Neural cell (in vitro differentiated cells): Measurements from ENCODE around the gene DHRS3. TPM values are rescaled to one million over a fixed set of nuclear protein-coding genes. Genes with fewer than 3 reads are reported as not detected.

Experiments
- H2AFZ ChIP-seq: fragments of 200-600, 300-800 bp; sonication (generic), shearing (Covaris generic); 2 replicates; pipeline ENCODE4 v1.6.0; 2014; ENCODE audit warnings: low read depth, mild to moderate bottlenecking, antibody characterized with exemption, low read length, moderate library complexity
- H3F3A ChIP-seq: fragments of 200-600 bp; shearing (Covaris generic); 2 replicates; pipeline ENCODE4 v1.6.1; 2016; ENCODE audit warnings: mild to moderate bottlenecking, moderate library complexity, mixed read lengths, antibody characterized with exemption, low read length; ENCODE audit not compliant: insufficient read depth, poor library complexity, severe bottlenecking
- H3K27ac ChIP-seq: fragments of 200-600, 300-800 bp; sonication (generic), shearing (Covaris generic); 2 replicates; pipeline ENCODE4 v1.5.1; 2014; ENCODE audit warnings: mild to moderate bottlenecking, low read length, moderate library complexity
- H3K27me3 ChIP-seq: fragments of 300-800, 200-600 bp; sonication (generic), shearing (Covaris generic); 2 replicates; pipeline ENCODE4 v1.6.0; 2014; ENCODE audit warnings: mild to moderate bottlenecking, low read depth, low read length, moderate library complexity; ENCODE audit not compliant: insufficient read depth
- H3K36me3 ChIP-seq: fragments of 300-800, 200-600 bp; sonication (generic), shearing (Covaris generic); 2 replicates; pipeline ENCODE4 v1.5.1; 2014; ENCODE audit warnings: mild to moderate bottlenecking, antibody characterized with exemption, low read length, moderate library complexity; ENCODE audit not compliant: insufficient read depth
- H3K4me2 ChIP-seq: fragments of 300-800, 200-600 bp; sonication (generic), shearing (Covaris generic); 2 replicates; pipeline ENCODE4 v1.6.0; 2014; ENCODE audit warnings: mild to moderate bottlenecking, low read length
- H3K4me3 ChIP-seq: fragments of 300-800, 200-600 bp; sonication (generic), shearing (Covaris generic); 2 replicates; pipeline ENCODE4 v1.5.1; 2014; ENCODE audit warnings: mild to moderate bottlenecking, low read length, moderate library complexity
- H3K79me2 ChIP-seq: fragments of 200-600 bp; shearing (Covaris generic); replicated peaks from 2 replicates; pipeline ENCODE4 v1.6.0; 2014; ENCODE audit warnings: mild to moderate bottlenecking, low read length, moderate library complexity; ENCODE audit not compliant: insufficient read depth
- H3K9ac ChIP-seq: fragments of 300-800, 200-600 bp; sonication (generic), shearing (Covaris generic); 2 replicates; pipeline ENCODE4 v1.6.1; 2016; ENCODE audit warnings: mild to moderate bottlenecking, low read length, mixed read lengths
- H3K9me2 ChIP-seq: fragments of 200-600 bp; shearing (Covaris generic); 2 replicates; pipeline ENCODE4 v1.6.1; 2016; ENCODE audit warnings: mild to moderate bottlenecking, low read length, mixed read lengths; ENCODE audit not compliant: insufficient read depth
- H3K9me3 ChIP-seq: fragments of 200-600, 300-800 bp; sonication (generic), shearing (Covaris generic); 2 replicates; pipeline ENCODE4 v1.6.1; 2016; ENCODE audit warnings: mild to moderate bottlenecking, mixed run types, low read length, moderate library complexity, mixed read lengths
- H4K20me1 ChIP-seq: fragments of 200-600 bp; shearing (Covaris generic); 2 replicates; pipeline ENCODE4 v1.6.1; 2016; ENCODE audit warnings: mild to moderate bottlenecking, mixed run types; ENCODE audit not compliant: insufficient read depth
- EP300 ChIP-seq: fragments of 450-650 bp; conservative IDR thresholded peaks from 2 replicates; pipeline ENCODE4 v1.6.1; 2014; ENCODE audit warnings: antibody characterized with exemption, mild to moderate bottlenecking, moderate library complexity; ENCODE audit not compliant: poor library complexity, severe bottlenecking
- EZH2 ChIP-seq: fragments of 200-600, 300-800 bp; shearing (Covaris generic), sonication (generic); IDR thresholded peaks from 2 replicates; pipeline ENCODE4 v1.6.1; 2014; ENCODE audit warnings: antibody characterized with exemption, low read length, borderline replicate concordance, mild to moderate bottlenecking; ENCODE audit not compliant: insufficient read depth, poor library complexity, severe bottlenecking
- MXI1 ChIP-seq: fragments of 450-650 bp; conservative IDR thresholded peaks from 2 replicates; pipeline ENCODE4 v1.6.1; 2014; ENCODE audit warnings: antibody characterized with exemption, mild to moderate bottlenecking; ENCODE audit not compliant: poor library complexity, severe bottlenecking
- POLR2AphosphoS5 ChIP-seq: IDR thresholded peaks from 2 replicates; pipeline ENCODE4 v1.6.1; 2012
- RAD21 ChIP-seq: fragments of 450-650 bp; conservative IDR thresholded peaks from 2 replicates; pipeline ENCODE4 v1.6.1; 2014; ENCODE audit warnings: antibody characterized with exemption, mild to moderate bottlenecking, moderate library complexity
- SMC3 ChIP-seq: fragments of 450-650 bp; conservative IDR thresholded peaks from 2 replicates; pipeline ENCODE4 v1.6.1; 2014; ENCODE audit warnings: antibody characterized with exemption, mild to moderate bottlenecking, moderate library complexity; ENCODE audit not compliant: poor library complexity
- TAF1 ChIP-seq: IDR thresholded peaks from 2 replicates; pipeline ENCODE4 v1.6.1; 2012; ENCODE audit warnings: low read depth
- polyA plus RNA-seq: library from polyadenylated mRNA; depleted of rRNA; stranded (reverse); fragments of >200 nt; gene quantifications from 2 replicates; pipeline ENCODE4 v1.2.3, GENCODE V29; 2014
- TF ChIP-seq, protein P1 (sequence below): fragments of 450-650 bp; IDR thresholded peaks from 2 replicates; pipeline ENCODE4 v1.5.1; 2014; ENCODE audit warnings: antibody characterized with exemption, mild to moderate bottlenecking, moderate library complexity; ENCODE audit not compliant: poor library complexity, severe bottlenecking
- TF ChIP-seq, protein P2 (sequence below): IDR thresholded peaks from 2 replicates; pipeline ENCODE4 v1.6.1; 2012; ENCODE audit warnings: borderline replicate concordance

Gene DHRS3
- polyA plus RNA-seq, 1 donor from 2014 or later, result 0.22 TPM

DNA sequence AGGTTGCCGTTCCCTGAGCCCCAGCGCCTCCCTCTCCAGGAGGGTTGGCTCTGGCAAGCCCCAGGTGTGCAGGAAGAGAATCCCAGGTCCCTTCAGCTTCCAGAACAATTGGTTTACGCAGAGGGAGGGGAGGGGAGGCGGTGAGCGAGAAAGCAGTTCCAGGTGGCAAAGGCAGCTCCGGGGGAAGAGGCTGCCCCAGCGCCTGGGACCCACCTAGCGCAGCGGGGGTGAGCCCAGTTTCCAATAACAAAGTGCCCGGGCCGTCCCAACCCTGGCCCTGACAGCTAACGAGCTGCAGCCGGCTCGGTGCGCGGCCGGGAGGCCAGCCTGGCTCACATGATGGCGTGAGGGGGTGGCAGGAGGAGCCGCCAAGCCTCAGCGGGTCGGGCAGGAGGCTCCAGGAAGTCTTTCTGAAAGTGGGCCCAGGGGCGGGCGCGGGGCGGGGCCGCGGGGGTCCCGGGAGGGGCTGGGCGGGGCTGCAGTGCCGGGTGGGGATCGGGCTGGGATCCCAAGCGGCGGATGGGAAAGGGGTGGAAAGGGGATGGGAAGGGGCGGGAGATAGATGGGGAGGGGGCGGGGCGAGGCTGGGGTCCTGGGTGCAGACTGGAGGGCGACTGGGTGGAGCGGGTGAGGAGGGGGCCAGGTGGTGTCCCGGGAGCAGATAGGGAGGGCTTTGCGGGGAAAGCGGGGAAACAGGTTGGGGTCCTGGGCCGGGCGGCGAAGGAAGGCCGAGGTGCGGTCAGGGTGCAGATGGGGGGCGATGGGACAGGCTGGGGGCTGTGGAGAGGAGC lies 22.8 kb downstream of the DHRS3 start:
- H3K4me3 ChIP-seq, result peak overlapping the region; percentile 49
- H2AFZ ChIP-seq, result no peak overlapping the region
- no peaks in the 10 kb centered on the region for H4K20me1 ChIP-seq
- H3K9ac ChIP-seq, result peak overlapping the region; percentile 12
- TF ChIP-seq TAF1 (no peak), EZH2 (no peak), POLR2AphosphoS5 (no peak), SMC3 (no peak)
- TF ChIP-seq, protein P1, sequence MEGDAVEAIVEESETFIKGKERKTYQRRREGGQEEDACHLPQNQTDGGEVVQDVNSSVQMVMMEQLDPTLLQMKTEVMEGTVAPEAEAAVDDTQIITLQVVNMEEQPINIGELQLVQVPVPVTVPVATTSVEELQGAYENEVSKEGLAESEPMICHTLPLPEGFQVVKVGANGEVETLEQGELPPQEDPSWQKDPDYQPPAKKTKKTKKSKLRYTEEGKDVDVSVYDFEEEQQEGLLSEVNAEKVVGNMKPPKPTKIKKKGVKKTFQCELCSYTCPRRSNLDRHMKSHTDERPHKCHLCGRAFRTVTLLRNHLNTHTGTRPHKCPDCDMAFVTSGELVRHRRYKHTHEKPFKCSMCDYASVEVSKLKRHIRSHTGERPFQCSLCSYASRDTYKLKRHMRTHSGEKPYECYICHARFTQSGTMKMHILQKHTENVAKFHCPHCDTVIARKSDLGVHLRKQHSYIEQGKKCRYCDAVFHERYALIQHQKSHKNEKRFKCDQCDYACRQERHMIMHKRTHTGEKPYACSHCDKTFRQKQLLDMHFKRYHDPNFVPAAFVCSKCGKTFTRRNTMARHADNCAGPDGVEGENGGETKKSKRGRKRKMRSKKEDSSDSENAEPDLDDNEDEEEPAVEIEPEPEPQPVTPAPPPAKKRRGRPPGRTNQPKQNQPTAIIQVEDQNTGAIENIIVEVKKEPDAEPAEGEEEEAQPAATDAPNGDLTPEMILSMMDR, result no peak
- TF ChIP-seq, protein P2, sequence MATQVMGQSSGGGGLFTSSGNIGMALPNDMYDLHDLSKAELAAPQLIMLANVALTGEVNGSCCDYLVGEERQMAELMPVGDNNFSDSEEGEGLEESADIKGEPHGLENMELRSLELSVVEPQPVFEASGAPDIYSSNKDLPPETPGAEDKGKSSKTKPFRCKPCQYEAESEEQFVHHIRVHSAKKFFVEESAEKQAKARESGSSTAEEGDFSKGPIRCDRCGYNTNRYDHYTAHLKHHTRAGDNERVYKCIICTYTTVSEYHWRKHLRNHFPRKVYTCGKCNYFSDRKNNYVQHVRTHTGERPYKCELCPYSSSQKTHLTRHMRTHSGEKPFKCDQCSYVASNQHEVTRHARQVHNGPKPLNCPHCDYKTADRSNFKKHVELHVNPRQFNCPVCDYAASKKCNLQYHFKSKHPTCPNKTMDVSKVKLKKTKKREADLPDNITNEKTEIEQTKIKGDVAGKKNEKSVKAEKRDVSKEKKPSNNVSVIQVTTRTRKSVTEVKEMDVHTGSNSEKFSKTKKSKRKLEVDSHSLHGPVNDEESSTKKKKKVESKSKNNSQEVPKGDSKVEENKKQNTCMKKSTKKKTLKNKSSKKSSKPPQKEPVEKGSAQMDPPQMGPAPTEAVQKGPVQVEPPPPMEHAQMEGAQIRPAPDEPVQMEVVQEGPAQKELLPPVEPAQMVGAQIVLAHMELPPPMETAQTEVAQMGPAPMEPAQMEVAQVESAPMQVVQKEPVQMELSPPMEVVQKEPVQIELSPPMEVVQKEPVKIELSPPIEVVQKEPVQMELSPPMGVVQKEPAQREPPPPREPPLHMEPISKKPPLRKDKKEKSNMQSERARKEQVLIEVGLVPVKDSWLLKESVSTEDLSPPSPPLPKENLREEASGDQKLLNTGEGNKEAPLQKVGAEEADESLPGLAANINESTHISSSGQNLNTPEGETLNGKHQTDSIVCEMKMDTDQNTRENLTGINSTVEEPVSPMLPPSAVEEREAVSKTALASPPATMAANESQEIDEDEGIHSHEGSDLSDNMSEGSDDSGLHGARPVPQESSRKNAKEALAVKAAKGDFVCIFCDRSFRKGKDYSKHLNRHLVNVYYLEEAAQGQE, result no peak
- no peaks in the 10 kb centered on the region for H3K36me3 ChIP-seq
- no peaks in the 10 kb centered on the region for H3K9me3 ChIP-seq
- no peaks in the 10 kb centered on the region for H3F3A ChIP-seq
- H3K27me3 ChIP-seq, result peaks cover 20% of the 10 kb centered on the region
- H3K79me2 ChIP-seq, result no peaks in the 10 kb centered on the region
- H3K27ac ChIP-seq, result no peak overlapping the region
- no peak overlapping the region for H3K4me2 ChIP-seq
- no peaks in the 10 kb centered on the region for H3K9me2 ChIP-seq

DNA sequence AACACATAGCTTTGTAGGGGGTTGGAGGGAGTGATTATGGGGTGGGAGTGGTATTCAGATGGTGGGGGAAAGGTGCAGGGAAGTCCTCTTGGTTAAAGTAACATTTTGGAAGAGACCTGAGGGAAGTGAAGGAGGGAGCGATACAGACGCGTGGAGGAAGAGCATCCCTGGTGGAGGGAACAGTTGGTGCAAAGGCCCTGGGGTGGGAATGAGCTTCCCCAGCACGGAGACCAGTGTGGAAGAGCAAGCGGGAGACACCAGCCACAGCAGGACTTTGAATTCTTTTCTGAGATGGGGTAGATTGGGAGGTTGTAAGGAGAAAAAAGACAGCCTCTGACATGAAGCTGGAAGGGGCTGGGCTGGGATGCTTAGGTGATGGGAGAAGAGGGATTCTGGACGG lies 23.5 kb downstream of the DHRS3 start:
- peaks cover 20% of the 10 kb centered on the region for H3K27me3 ChIP-seq
- no peaks in the 10 kb centered on the region for H3K79me2 ChIP-seq
- no peaks in the 10 kb centered on the region for H3K9me2 ChIP-seq
- no peaks in the 10 kb centered on the region for H3K36me3 ChIP-seq
- TF ChIP-seq SMC3 (no peak), MXI1 (no peak), EZH2 (no peak), TAF1 (no peak), RAD21 (no peak), POLR2AphosphoS5 (no peak), EP300 (no peak)
- TF ChIP-seq, protein P2, result no peak
- TF ChIP-seq, protein P1, result no peak
- H4K20me1 ChIP-seq, result no peaks in the 10 kb centered on the region
- H2AFZ ChIP-seq, result no peak overlapping the region
- H3K4me3 ChIP-seq, result no peak overlapping the region
- H3K9me3 ChIP-seq, result no peaks in the 10 kb centered on the region
- no peak overlapping the region for H3K9ac ChIP-seq
- no peak overlapping the region for H3K27ac ChIP-seq
- no peak overlapping the region for H3K4me2 ChIP-seq
- H3F3A ChIP-seq, result no peaks in the 10 kb centered on the region
